ENCODE data around the gene TUG1.

The TUG1 gene

GRCh38 chr22:30968924-30969531, at the start of gene TUG1:
TSS of gene TUG1 (plus strand) at chr22:30969265.
- DNase-seq (ENCODE audit: insufficient read length, low spot score) (peak; percentile 91), FAIRE-seq (peak; percentile 67)

DNA sequence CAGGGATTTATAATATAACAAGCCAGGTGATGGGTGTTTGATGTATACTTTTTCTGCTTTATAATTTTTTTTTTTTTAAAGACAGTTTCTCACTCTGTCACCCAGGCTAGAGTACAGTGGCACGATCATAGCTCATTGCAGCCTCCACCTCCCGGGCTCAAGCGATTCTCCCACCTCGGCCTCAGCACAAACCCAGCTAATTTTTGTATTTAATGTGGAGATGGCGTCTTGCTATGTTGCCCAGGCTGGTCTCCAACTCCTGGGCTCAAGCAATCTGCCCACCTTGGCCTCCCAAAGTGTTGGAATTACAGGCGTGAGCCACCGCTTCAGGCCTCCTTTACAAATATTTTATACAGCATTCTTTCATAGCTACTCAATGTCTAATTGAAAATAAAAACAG, 49.1 kb upstream of the TUG1 start:
- no peak for DNase-seq (ENCODE audit: insufficient read length, low spot score)
- FAIRE-seq, result no peak

DNA sequence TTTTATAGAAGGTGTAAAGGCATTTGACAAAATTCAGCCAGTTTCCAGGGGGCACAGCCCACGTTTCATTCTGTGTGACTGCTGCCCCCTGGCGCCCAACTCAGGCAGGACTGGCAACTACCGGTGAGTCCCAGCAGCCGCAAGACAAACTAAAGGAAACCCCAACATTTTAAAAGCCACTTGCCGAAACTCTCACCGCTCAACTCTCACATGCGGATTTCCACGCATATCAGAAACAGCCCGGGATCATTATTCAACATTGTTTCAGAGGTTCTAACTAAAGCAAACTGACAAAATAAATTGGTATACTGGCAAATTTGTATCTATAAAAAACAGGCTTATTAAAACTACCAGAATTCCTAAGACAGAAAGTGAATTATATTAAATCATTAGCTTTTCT, 48.7 kb upstream of the TUG1 start:
- FAIRE-seq, result no peak

DNA sequence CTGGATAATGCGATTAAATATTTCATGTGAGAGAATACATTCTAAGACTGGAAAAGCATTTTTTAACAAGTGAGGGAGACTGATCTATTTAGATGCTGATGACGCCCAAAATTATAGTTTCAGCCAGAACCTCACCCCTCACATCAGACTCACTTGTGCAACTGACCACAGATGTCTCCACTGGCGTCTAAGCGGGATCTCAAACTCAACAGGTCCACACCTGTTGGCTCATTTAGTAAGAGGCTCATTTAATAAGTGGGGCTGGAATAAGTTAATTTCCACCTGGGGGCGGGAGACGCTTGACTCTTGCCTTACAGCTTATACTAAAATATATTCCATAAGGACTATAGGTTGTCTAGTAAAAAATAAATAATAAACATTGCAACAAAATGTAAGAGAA, 48.0 kb upstream of the TUG1 start:
- DNase-seq (ENCODE audit: insufficient read length, low spot score) (no peak), FAIRE-seq (no peak)

More for the DNA sequence above, 48.7 kb upstream of the TUG1 start:
- DNase-seq (ENCODE audit: insufficient read length, low spot score), result peak; percentile 64

- FAIRE-seq (no peak), DNase-seq (ENCODE audit: insufficient read length, low spot score) (no peak)
These were observed 46.9 kb upstream of the TUG1 start for GRCh38 chr22:30922151-30922611.

DNA sequence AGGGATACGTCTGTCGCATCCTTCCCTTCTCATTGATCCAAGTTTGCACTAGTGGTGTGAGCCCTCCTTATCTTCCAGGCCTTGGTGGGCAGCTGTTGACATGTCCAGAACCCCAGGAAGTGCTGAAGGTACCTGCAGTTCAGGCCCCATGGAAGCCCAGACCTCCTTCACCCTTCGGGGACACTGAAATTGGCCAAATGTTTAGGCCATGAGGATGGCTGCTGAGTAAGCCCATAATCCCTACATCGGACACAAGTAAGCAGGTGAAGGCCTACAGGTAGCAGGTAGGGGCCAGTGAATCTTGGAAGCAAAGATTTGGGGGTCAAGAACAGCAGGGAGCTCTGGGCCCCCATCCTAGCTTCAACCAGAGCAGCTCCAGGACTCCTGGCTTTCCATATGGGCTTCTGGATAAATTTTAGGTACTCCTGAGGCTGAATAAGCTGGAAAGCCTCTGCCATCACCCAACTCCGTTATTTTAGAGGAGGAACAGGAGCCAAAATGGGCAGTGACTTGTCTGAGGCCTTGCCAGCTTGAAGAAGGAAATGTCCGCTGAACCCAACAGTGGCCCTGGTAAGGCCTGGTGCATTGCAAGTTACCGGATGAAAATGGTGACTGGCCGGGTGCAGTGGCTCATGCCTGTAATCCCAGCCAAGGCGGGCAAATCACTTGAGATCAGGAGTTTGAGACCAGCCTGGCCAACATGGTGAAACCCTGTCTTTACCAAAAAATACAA, 45.7 kb upstream of the TUG1 start:
- DNase-seq (ENCODE audit: insufficient read length, low spot score), result no peak

DNA sequence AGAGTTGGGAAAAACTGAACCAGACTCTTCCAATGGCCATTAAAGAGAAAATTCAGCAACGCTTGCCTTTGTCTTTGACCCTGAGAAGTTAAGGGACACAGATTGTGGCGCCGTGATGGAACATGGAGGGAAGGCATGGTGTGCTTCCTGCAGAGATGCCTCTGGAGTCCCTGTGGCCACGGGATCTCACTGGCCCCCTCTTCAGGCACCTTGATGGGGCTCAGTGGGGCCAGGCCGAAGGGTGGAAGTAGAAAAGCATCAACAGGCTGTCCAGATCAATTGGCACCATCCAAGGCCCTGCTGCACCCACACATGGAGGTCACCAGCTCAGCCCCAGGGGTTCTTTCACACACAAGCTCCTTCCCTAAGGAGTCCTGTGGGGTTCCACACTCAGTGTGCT, 43.4 kb upstream of the TUG1 start:
- DNase-seq (ENCODE audit: insufficient read length, low spot score), result no peak
- FAIRE-seq, result no peak

More for the DNA sequence above, 45.7 kb upstream of the TUG1 start:
- FAIRE-seq, result no peak

GRCh38 chr22:30926706-30927105, 42.4 kb upstream of the TUG1 start:
- no peak for FAIRE-seq
- DNase-seq (ENCODE audit: insufficient read length, low spot score), result no peak

GRCh38 chr22:30927806-30928205, 41.3 kb upstream of the TUG1 start:
- DNase-seq (ENCODE audit: insufficient read length, low spot score) (no peak), FAIRE-seq (no peak)

- FAIRE-seq (no peak), DNase-seq (ENCODE audit: insufficient read length, low spot score) (no peak)
These were observed 40.7 kb upstream of the TUG1 start for GRCh38 chr22:30928401-30928800.

- no peak for DNase-seq (ENCODE audit: insufficient read length, low spot score)
- no peak for FAIRE-seq
These were observed 38.8 kb upstream of the TUG1 start for GRCh38 chr22:30930228-30930627.

GRCh38 chr22:30931541-30932300, 37.3 kb upstream of the TUG1 start:
- FAIRE-seq (no peak), DNase-seq (ENCODE audit: insufficient read length, low spot score) (no peak)

DNA sequence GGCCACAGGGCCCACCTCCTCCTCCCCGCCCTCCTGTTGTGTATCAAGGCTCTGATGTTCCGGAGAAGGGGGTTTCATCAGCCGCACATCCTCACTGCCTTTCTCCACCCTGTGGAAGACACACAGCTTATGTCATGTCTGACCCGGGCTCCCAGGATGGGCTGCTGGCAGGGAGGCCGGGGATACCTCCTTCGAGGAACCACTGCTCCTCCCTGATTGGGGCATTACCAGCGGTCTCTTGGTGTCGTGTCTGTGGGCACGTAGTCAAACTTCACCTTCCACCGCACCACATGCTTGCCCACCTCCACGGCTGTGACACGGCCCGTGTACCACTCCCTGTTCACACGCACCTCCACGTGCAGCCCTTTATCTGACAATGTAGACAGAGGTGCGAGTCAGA, 36.4 kb upstream of the TUG1 start:
- FAIRE-seq (no peak), DNase-seq (ENCODE audit: insufficient read length, low spot score) (no peak)

DNA sequence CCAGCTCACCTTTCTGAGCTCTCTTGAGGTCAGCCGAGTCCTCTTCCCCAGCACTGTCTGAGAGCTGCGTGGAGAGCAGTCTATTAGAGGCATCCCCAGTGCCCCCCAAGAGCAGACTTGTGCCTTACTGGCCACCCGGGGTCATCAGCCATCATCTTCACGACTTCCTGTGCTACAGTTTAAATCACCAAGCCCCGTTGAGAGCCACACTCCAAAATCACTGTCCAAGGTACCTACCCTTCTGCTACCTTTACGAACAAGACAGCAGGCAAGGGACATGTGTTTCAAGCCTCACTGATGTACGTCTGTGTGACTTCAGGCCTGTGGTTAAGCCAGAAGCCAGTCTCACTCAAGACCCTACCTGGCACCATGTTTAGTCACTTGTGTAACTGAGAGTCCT, 35.6 kb upstream of the TUG1 start:
- FAIRE-seq, result no peak
- DNase-seq (ENCODE audit: insufficient read length, low spot score), result no peak

GRCh38 chr22:30934053-30934452, 35.0 kb upstream of the TUG1 start:
- DNase-seq (ENCODE audit: insufficient read length, low spot score), result no peak
- FAIRE-seq, result no peak

GRCh38 chr22:30940685-30941362, 28.2 kb upstream of the TUG1 start:
- DNase-seq (ENCODE audit: insufficient read length, low spot score), result no peak
- no peak for FAIRE-seq

- no peak for DNase-seq (ENCODE audit: insufficient read length, low spot score)
- no peak for FAIRE-seq
These were observed 27.7 kb upstream of the TUG1 start for GRCh38 chr22:30941363-30941740.

- FAIRE-seq (no peak), DNase-seq (ENCODE audit: insufficient read length, low spot score) (no peak)
These were observed 25.7 kb upstream of the TUG1 start for GRCh38 chr22:30943368-30943767.

DNA sequence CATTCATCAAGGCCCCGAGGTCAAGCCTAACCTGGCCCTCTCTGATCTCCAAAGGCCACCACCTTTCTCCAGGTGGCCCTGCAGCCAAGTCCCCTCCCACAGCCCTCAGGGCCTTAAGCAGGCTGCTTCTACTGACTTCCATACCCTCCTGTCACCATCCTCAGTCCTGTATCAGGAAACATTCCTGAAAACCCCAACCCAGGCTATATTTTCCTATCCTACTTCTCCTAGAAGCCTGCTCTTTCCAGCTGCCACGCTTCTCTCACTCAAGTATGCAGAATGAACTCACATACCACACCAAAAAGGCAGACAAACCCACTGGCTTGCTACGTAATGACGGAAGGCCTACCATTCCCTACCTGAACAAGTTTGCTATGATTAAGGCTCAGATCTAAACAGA, 24.1 kb upstream of the TUG1 start:
- no peak for DNase-seq (ENCODE audit: insufficient read length, low spot score)
- FAIRE-seq, result no peak

GRCh38 chr22:30945653-30946052, 23.4 kb upstream of the TUG1 start:
- no peak for FAIRE-seq

GRCh38 chr22:30946354-30946753, 22.7 kb upstream of the TUG1 start:
- FAIRE-seq (no peak), DNase-seq (ENCODE audit: insufficient read length, low spot score) (no peak)

More at GRCh38 chr22:30945653-30946052, 23.4 kb upstream of the TUG1 start:
- no peak for DNase-seq (ENCODE audit: insufficient read length, low spot score)

Data from HTR-8/SVneo (cell line).